ENCODE data around the gene IRX4. TPM values are rescaled to one million over a fixed set of nuclear protein-coding genes. Genes with fewer than 3 reads are reported as not detected.

IRX4 gene
- total RNA-seq, 1 experiment from 2014 or later: 16.5 TPM

GRCh38 chr5:1897386-1897785, 14.7 kb upstream of the IRX4 start:
- H3K4me1 ChIP-seq (ENCODE audit: control insufficient read depth in 1 of 2, insufficient read depth in 2 of 2, low read length in 2 of 2): no peaks in the 10 kb centered on the region
- H3K9ac ChIP-seq (ENCODE audit: low read length): no peak overlapping the region
- no peaks in the 10 kb centered on the region for H3K79me2 ChIP-seq (ENCODE audit: insufficient read depth, low read length)
- H3K27ac ChIP-seq (ENCODE audit: low read depth, low read length): no peak overlapping the region
- no peaks in the 10 kb centered on the region for H4K20me1 ChIP-seq (ENCODE audit: insufficient read depth)
- intact Hi-C loops (cut with micrococcal nuclease): no loop called here
- TF ChIP-seq JUND (IDR thresholded peaks at IDR 0.05): no peak
- no peak for TF ChIP-seq SRF (IDR thresholded peaks at IDR 0.05; ENCODE audit: low read depth)
- TF ChIP-seq CBX3 (IDR thresholded peaks at IDR 0.05; ENCODE audit: low read depth): no peak
- no peaks in the 10 kb centered on the region for H3K27me3 ChIP-seq (ENCODE audit: insufficient read depth, low read length)
- ChIA-PET POLR2A (no interaction called here), CTCF (no interaction called here), RAD21 (ENCODE audit: low non-redundant PET in 1 of 2, low total read pairs in 2 of 2, uncharacterized antibody in 2 of 2, unreplicated experiment in 2 of 2) (no interaction called here)
- no TSS peak for BruUV-seq (replicated peaks)
- H3K9me2 ChIP-seq (ENCODE audit: insufficient read depth): no peaks in the 10 kb centered on the region
- no peaks in the 10 kb centered on the region for H3K36me3 ChIP-seq (ENCODE audit: control insufficient read depth in 1 of 2, insufficient read depth in 2 of 2, low read length in 2 of 2)
- no peak overlapping the region for H2AFZ ChIP-seq (ENCODE audit: low read depth, low read length, poor library complexity, severe bottlenecking)
- no peak for ATAC-seq
- no peaks in the 10 kb centered on the region for H3K9me3 ChIP-seq (ENCODE audit: control insufficient read depth in 1 of 2, insufficient read depth in 1 of 2, low read depth in 1 of 2, low read length in 2 of 2)
- no peak for DNase-seq (ENCODE audit: low read depth, low spot score)
- H3K4me3 ChIP-seq (replicated peaks in 1 of 2; ENCODE audit: low read depth in 1 of 2, low read length in 2 of 2): no peak overlapping the region
- no peak overlapping the region for H3K4me2 ChIP-seq (ENCODE audit: low read length)

DNA sequence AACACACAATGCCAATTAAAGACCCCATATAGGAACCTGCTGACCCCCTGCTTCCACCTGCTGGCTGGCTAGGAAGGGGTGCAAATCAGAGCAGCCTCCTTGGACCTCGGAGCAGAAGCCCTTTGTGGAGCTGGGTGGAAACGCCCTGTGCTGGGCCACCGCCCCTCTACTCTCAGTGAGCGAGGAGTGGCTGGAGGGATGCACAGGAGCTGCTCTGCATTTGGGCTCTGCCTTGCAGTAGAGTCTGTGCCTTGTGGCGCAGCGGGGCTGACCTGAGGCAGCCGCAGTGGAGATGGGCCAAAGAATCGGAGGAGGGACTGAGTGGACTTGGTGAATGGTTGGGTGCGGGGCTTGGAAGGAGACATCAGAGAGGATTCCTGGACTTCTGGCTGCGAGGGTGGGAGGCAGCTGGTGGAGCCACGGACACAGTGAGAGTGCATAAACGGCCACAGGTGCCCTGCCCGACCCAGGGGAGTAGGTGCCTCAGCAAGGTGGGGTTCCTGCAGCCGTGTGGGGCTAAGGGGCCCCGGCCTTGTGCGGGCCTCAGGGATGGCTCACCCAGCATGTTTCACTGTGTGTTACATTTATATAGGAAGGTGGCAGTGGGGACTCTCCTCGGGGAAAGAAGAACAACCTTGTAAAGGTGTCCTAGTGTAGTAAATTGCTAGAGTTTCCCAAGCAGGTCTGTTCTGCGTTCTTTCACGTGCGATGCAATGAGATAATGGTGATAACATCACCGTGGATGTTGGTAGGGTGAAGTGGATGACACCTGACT, 14.1 kb upstream of the IRX4 start:
- Histone ChIP-seq H3K4me2 (ENCODE audit: low read length) (no peak overlapping the region), H4K20me1 (ENCODE audit: insufficient read depth) (no peaks in the 10 kb centered on the region), H3K27ac (ENCODE audit: low read depth, low read length) (no peak overlapping the region), H3K27me3 (ENCODE audit: insufficient read depth, low read length) (no peaks in the 10 kb centered on the region), H3K9ac (ENCODE audit: low read length) (no peak overlapping the region), H2AFZ (ENCODE audit: low read depth, low read length, poor library complexity, severe bottlenecking) (no peak overlapping the region), H3K4me3 (replicated peaks in 1 of 2; ENCODE audit: low read depth in 1 of 2, low read length in 2 of 2) (no peak overlapping the region), H3K79me2 (ENCODE audit: insufficient read depth, low read length) (no peaks in the 10 kb centered on the region), H3K9me2 (ENCODE audit: insufficient read depth) (no peaks in the 10 kb centered on the region), H3K4me1 (ENCODE audit: control insufficient read depth in 1 of 2, insufficient read depth in 2 of 2, low read length in 2 of 2) (no peaks in the 10 kb centered on the region), H3K36me3 (ENCODE audit: control insufficient read depth in 1 of 2, insufficient read depth in 2 of 2, low read length in 2 of 2) (no peaks in the 10 kb centered on the region), H3K9me3 (ENCODE audit: control insufficient read depth in 1 of 2, insufficient read depth in 1 of 2, low read depth in 1 of 2, low read length in 2 of 2) (no peaks in the 10 kb centered on the region)
- intact Hi-C loops (cut with micrococcal nuclease): no loop called here
- ATAC-seq (no peak), DNase-seq (ENCODE audit: low read depth, low spot score) (no peak)
- POLR2A ChIA-PET: no interaction called here
- CTCF ChIA-PET: interaction anchor here (1.0 kb wide), 1 partner anchor 255 kb away, joined by 3 read pairs; no protein-coding TSS in a partner anchor
- RAD21 ChIA-PET (ENCODE audit: low non-redundant PET in 1 of 2, low total read pairs in 2 of 2, uncharacterized antibody in 2 of 2, unreplicated experiment in 2 of 2): no interaction called here
- BruUV-seq (replicated peaks): no TSS peak
- TF ChIP-seq POLR2A (IDR thresholded peaks at IDR 0.05; ENCODE audit: borderline replicate concordance, extremely low read depth, insufficient read depth, insufficient read length) (no peak), TCF7L2 (IDR thresholded peaks at IDR 0.05; ENCODE audit: borderline replicate concordance, extremely low read depth, insufficient read depth, insufficient read length) (no peak), RAD21 (IDR thresholded peaks at IDR 0.05; ENCODE audit: low read depth) (no peak), ZNF274 (IDR thresholded peaks at IDR 0.05; ENCODE audit: low read depth, low read length) (no peak), FOSL1 (IDR thresholded peaks at IDR 0.05; ENCODE audit: low read depth) (no peak), ZBTB33 (IDR thresholded peaks at IDR 0.05; ENCODE audit: extremely low read depth, insufficient replicate concordance, low read length) (no peak), POLR2AphosphoS5 (IDR thresholded peaks at IDR 0.05; ENCODE audit: low read depth, low read length) (no peak), MAX (IDR thresholded peaks at IDR 0.05) (no peak)
- TF ChIP-seq, protein P1, sequence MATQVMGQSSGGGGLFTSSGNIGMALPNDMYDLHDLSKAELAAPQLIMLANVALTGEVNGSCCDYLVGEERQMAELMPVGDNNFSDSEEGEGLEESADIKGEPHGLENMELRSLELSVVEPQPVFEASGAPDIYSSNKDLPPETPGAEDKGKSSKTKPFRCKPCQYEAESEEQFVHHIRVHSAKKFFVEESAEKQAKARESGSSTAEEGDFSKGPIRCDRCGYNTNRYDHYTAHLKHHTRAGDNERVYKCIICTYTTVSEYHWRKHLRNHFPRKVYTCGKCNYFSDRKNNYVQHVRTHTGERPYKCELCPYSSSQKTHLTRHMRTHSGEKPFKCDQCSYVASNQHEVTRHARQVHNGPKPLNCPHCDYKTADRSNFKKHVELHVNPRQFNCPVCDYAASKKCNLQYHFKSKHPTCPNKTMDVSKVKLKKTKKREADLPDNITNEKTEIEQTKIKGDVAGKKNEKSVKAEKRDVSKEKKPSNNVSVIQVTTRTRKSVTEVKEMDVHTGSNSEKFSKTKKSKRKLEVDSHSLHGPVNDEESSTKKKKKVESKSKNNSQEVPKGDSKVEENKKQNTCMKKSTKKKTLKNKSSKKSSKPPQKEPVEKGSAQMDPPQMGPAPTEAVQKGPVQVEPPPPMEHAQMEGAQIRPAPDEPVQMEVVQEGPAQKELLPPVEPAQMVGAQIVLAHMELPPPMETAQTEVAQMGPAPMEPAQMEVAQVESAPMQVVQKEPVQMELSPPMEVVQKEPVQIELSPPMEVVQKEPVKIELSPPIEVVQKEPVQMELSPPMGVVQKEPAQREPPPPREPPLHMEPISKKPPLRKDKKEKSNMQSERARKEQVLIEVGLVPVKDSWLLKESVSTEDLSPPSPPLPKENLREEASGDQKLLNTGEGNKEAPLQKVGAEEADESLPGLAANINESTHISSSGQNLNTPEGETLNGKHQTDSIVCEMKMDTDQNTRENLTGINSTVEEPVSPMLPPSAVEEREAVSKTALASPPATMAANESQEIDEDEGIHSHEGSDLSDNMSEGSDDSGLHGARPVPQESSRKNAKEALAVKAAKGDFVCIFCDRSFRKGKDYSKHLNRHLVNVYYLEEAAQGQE (IDR thresholded peaks at IDR 0.05; ENCODE audit: low read depth): no peak

All from HCT116 (cell line).